Fibroblast of the aortic adventitia (primary cell): ENCODE results near the gene MON1B. TPM values are rescaled to one million over a fixed set of nuclear protein-coding genes. Genes with fewer than 3 reads are reported as not detected.
A peak's percentile ranks its signal among the peaks of the same experiment; 100 is the strongest.
"Not testable (repeated sequence)": the region's sequence is repeated elsewhere in the genome, so short reads cannot be mapped to it uniquely, and the experiment has no call there.

Source experiments
- DNase-seq: peaks from one replicate; pipeline ENCODE4 v3.0.0-alpha.2; 2010; ENCODE audit warnings: low read depth
- H3K4me3 ChIP-seq: 2 replicates; pipeline ENCODE4 v1.5.1; 2011; ENCODE audit warnings: low read depth, mild to moderate bottlenecking, control low read depth, low read length, moderate library complexity
- CTCF ChIP-seq: IDR thresholded peaks from 2 replicates; pipeline ENCODE4 v1.5.1; 2011; ENCODE audit warnings: mild to moderate bottlenecking, low read length, control low read depth, inconsistent platforms; ENCODE audit not compliant: insufficient read depth
- total RNA-seq: library from RNA; depleted of rRNA; stranded (reverse); fragments of >200 nt; gene quantifications from 2 replicates; pipeline ENCODE4 v1.2.3, GENCODE V29; 2012; ENCODE audit warnings: low replicate concordance

The MON1B gene
- total RNA-seq, 1 donor = 17.2 TPM

GRCh38 chr16:77238593-77238992, 47.6 kb downstream of the MON1B start:
- no peak for TF ChIP-seq CTCF
- no peak for DNase-seq
- H3K4me3 ChIP-seq = no peak overlapping the region

GRCh38 chr16:77242471-77242870, 51.5 kb downstream of the MON1B start:
- not testable (repeated sequence) for DNase-seq, H3K4me3 ChIP-seq

- no peak for DNase-seq
- no peak overlapping the region for H3K4me3 ChIP-seq
- no peak for TF ChIP-seq CTCF
Measured at GRCh38 chr16:77246150-77246549, 55.2 kb downstream of the MON1B start.

- H3K4me3 ChIP-seq = no peak overlapping the region
- TF ChIP-seq CTCF = no peak
- DNase-seq = peak; percentile 88
Measured at GRCh38 chr16:77250400-77250799, 59.4 kb downstream of the MON1B start.

Other genes starting within 250 kb of the MON1B start
- 0.09 and 1.6 TPM in 2 replicates for gene SYCE1L, start 8.2 kb downstream of the MON1B start, total RNA-seq
- 0.08 and 0.27 TPM in 2 replicates for gene ADAMTS18, start 243.8 kb downstream of the MON1B start, total RNA-seq